GM19452 (cell line): ENCODE data around the gene LSM8.
"Not testable (repeated sequence)": the region's sequence is repeated elsewhere in the genome, so short reads cannot be mapped to it uniquely, and the experiment has no call there.

ENCODE experiments used
- ATAC-seq: cut with Tn5 transposase; IDR thresholded peaks from one replicate; pipeline ENCODE4 v1.9.1; 2021; ENCODE audit not compliant: unreplicated experiment

LSM8 gene

DNA sequence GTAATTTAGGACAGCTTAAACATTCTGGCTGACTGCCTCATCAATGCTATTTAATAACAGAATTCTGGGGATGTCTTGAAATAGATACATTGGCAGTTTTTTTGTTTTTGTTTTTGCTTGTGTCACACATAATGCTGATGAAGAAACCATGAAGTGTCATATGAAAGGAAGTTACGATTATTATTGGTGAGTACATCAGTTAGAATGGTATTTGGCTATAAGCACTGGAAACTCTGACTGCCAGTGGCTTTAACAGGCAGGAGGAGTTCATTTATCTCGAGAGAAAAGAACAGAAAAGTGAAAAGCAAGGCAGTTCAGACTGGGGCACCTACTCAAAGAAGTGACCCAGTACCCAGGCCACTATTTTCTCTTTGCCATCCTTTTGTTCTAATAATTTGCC is 18.1 kb downstream of the LSM8 start:
- no peak for ATAC-seq

DNA sequence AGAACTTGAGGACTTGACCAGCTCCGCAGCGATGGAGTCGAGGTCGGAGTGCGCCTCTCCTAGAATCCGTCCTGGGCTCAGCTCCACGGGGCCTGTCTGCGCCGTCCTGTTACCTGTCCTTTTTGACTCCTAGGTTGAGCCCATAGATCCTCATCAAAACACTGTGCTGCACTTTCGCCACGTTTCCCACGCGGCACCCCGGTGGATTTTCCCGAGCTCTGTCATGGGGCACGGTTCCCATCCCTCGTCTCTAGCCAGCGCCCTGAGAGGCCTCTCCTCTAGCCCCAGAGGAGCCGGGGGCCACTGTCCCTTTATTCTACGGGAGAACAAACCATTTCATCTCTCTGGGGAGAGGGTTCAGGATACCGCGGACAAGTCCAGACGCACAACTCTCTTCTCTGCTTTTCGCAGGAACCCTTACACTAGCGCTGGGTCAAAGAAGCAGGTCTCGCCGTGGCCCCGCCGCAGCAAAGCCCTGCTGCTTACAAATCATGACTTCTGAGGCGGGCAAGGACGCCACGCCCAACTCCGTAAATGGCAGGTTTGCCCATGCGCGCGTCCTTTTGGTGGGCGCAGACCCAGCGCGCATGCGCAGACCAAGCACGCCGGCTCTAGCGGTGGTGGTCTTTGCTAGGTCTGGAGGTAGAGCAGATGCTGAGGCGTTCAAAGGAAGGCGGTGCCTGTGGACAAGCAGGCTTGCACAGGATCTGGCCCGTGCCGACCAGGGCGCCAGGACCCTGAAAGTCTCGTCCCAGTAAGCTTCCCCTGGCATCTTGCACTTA is 30.3 kb downstream of the LSM8 start:
- ATAC-seq = peak; percentile 97

DNA sequence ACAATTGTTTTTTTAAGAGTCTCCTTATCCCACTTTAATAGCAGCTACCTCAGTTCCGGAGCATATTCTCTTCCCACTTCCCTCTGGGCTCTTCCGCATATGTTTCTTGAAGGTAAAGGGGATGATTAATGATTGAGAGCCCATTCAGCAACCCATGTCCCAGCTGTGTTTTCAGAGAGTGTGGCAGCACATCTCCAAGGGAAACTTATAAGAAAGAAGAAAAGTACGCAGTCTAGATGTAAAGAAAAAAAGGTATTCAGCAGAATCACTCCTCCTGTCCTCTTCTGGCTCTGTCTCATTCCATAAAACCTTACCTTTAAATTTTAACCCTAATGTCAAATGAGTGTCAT is 30.8 kb downstream of the LSM8 start:
- ATAC-seq = peak; percentile 9

DNA sequence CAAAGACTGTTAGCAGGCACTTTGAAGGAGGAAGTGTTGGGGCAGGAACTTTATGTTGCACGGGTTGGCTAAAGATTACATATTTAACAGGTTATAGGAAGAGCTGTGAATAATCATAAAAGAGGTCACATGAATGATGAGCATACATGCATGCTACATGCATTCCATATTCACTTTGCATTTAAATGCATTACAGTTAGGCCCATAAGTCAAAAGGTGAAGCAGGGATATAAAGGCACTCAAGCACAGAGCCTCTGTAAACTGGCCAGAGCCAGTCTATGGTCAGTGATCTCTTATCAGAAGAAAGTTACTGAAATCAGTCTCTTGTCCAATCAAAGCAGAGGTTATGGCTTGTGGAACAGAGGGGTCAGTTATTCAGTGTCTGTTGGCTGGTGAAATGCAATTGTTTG is 33.3 kb downstream of the LSM8 start:
- no peak for ATAC-seq

DNA sequence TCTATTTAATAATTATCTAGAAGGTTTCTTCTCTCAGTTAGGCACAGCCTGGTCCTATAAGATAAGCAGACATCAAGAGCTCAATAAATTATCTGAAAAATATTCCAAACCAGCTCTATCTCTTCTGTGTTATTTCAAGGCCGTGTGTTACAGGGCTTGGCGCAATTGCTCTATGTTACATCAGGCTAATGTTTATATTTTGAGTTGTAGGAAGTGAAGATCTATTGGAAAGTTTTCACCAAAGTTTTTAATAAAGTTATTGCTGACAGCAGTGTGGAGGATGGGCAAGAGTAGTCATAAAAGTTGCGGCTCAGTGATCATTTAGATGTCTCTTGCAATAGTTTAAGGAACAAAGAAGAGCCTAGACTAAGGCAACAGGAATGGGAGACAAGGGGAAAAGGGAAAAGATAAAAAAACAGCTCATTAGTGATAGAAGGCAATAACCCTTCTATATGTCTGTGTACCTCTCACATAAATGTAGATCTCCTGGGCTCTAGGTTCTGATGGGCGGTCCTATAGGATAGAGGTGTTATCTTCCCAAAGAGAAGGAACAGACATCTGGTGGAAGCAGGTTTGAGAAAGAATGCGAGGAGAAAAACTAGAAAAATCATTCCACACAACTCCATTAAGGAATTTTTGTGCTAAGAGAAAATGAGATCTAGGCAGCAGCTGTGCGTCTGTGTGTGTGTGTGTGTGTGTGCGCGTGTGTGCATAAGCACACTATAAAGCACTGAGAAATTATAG is 34.6 kb downstream of the LSM8 start:
- no peak for ATAC-seq

DNA sequence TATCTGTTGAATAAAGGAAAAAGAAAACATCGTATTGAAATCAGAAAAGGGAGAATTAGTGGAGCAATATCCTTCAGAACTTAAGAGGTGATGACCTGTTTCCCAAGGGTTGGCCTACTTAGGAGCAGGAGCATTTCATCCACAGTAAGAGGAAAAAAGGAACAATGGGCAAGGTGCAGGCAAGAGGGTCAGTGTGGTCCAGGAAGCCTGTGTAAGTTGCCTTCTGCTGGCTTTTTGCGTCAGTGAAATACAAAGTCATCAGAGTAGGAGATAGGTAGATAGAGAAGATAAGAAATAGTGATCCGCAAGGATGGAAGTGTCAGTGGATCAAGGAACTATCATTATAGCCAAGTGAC is 35.2 kb downstream of the LSM8 start:
- ATAC-seq = no peak

DNA sequence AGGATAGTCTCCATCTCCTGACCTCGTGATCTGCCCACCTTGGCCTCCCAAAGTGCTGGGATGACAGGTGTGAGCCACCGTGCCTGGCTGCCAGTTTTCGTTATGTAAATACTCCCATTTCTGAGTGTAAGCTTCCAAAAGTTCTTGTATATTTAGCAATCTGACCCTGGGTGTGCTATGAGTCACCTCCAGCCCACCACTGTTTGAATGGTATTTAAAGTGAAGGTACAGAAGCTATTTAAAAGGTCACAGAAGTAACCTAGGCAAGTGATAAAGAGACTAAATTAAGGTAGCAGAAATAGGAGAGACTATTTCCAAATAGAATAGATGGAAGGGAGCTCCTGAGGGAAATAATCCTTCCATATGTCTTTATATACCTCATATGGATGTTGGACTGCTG is 36.6 kb downstream of the LSM8 start:
- ATAC-seq = no peak

DNA sequence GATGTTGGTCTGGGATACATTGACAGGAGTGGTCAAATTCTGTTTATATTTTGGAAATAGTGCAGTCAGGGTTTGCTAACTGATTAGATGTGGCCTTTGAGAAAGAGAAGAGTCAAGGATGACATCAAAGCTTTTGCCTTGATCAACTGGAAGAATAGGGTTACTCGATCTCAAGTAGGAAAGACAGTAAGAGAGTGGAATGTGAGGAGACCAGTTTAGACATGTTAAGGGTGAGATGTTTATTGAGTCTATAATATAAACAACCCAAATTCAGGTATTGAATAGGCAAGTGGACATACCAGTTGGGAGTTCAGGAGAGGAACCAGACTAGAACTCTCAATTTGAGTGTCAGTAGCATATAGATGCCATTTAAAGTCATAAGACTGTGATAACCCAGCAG is 38.6 kb downstream of the LSM8 start:
- no peak for ATAC-seq

DNA sequence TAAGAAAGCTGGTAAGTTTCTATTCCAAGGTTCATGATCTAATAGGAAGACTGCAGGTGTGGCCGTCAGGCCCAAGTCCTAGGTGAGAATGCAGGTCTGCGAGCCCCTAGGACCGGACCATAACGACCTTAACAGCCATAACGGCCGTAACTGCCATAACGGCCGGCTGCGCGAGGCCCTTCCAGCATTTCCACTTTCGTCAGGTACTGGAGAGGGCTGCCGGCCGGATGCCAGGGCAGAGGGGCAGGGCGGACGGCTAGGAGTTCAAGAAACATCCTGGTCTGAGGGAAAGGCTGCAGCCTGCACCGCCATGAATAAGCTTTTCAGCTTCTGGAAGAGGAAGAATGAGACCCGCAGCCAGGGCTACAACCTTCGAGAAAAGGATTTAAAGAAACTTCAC is 40.6 kb downstream of the LSM8 start, which contains the start of gene ANKRD7:
Gene ANKRD7, plus strand, starts transcription at position 184 of the 400 bp plus-strand sequence. Its CDS starts 127 bp downstream, at position 311.
- ATAC-seq = no peak

DNA sequence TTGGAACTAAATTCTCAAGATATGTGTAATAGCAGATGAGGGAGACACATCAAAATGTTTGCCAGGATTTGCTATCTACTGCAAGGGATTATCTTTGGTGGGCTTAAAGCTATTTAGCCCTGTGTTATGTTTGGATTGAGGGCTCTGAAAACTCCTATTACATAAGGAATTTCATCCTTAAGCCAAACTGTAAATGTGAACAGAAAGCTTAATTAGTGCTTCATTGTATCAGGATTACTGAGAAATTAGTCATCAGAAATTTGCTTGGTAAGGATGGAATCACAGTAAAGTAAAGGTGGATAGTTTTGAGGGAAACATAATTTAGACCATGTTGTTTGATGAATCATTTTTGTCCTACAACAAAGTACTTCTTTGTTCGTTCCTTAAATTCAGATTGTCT is 48.9 kb downstream of the LSM8 start:
- no peak for ATAC-seq

DNA sequence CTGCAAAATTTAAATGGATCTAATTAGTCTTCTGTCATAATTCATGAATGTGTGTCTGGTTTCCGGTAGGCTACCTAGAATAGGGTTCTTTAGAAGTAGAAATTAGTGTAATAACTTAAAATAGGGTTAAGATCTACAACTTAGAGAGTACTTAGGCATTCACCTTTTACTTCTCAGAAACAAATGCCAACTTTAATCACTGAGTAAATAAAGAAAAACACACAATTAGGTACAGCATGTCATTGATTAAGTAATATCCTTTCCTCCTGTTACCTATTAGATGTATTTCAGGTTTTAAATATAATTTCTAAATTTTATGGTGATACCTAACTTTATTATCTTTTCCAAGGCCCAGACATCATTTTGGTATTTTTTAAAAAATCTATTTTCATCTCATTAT is 49.8 kb downstream of the LSM8 start:
- ATAC-seq = no peak

DNA sequence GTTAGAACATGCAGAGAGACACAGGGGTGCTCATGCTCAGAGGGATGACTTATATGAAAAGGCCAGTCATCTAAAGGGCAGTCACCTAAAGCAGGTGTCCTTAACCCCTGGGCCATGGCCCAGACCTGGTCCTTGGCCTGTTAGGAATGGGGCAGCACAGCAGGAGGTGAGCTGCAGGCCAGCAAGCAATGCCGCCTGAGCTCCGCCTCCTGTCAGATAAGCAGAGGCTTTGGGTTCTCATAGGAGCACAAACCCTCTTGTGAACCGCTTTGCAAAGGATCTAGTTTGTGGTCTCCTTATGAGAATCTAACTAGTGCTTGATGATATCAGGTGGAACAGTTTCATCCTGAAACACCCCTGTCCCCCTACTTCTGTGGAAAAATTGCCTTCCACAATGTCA is 55.0 kb downstream of the LSM8 start:
- no peak for ATAC-seq

DNA sequence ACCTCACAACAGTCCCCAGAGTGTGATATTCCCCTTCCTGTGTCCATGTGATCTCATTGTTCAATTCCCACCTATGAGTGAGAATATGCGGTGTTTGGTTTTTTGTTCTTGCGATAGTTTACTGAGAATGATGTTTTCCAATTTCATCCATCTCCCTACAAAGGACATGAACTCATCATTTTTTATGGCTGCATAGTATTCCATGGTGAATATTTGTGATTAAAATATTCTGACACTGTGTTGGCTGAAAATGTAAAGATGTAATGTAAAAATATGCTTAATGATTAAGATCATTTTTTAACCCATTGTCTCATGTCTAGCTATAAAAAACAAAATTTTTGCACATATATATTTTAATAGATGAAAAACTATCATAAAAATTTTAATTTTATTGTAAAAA is 56.4 kb downstream of the LSM8 start:
- ATAC-seq = not testable (repeated sequence)
